ENCODE measurements around the gene MOV10.

MOV10 gene

DNA sequence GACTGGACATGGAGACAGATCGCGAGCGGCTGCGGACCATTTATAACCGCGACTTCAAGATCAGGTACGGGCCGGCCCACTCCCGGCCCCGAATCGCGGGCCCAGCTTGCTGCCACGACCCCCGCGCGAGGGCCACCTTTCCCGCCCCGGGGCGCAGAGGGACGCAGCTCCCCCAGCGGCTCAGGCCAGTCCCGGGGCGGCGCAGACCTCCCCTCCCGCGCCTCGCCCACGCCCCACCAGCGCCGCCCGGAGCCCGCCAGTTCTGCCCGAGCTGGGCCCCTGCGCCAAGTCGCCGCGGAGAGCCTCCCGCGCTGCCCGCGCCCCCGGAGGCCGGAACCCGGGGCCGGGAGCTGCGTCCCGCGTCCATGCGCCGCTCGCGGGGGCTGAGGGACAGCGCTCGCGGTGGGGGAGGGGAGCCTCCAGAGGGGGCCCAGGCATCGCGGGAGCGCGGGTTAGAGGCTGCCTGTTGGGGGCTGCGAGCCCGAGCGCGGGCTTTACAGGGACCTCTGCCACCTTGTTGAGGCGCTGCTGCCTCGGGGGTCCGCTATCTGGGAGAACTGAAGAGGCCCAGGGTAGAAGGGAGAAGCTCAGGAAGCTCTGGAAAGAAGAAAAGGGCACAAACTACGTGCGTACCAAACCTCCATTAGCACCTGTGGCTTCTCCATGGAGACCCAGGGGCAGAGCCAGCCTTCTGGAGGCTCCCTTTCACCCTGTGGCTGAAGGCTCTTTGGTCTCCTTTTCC lies 698 bp downstream of the MOV10 start:
- DNase-seq: peak; percentile 25 to 49

GRCh38 chr1:112675728-112676381 lies 1.4 kb downstream of the MOV10 start:
- no peak for DNase-seq

DNA sequence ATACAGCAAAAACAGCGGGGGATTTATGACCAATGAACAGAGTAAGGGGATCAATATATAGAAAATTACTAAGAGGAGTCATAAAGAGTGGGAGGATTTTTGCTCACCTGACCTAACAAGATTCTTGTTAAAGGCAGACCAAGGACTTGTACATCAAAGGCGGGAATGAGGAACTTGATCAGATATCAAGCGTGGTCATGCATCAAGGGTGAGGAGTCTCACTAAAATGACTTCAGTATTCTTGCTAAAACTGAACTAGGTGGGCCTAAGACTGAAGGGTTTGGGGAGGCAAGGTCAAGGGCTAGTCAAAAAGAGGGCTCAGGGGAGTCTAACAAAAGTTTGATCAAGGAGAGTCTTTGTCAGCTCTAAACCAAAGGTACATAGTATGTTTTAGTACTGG lies 2.1 kb downstream of the MOV10 start:
- DNase-seq: peak; percentile 30 to 48

DNA sequence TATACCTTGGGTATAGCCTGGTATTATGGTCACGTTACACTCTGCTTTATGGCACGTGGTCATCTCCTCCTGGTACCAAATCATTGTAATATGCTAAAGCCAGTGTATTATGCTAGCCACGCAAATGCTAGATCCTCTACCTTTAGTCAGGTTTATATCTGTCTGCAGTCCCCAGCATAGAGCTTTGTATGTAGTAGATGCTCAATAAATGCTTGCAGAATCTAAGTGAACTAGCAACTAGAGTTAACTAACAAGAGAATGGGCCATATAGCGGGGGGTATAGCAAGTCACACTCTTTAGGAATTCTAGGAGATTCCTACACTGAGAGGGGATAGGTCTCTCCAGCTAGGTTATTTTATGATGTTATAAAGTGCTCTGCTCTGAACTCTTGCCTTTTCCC lies 3.0 kb downstream of the MOV10 start:
- DNase-seq: no peak

DNA sequence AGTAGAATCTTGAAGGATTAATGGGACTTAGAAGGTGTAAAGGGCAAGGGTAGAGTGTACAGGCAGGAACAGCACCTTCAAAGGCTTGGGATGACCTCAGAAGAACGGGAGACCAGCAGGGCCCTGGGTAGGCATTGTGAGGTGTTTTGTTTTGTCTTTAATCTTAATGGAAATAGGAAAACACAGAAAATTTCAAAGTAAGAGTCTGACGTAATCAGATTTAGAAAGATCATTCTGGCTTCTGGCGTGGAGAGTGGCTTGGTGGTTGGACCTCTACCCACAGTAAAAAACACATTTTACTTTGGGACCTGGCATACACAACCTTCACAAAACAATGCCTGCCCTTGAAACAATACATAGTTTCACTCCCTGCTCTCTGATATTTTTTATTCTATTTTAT lies 4.1 kb downstream of the MOV10 start:
- DNase-seq: no peak

DNA sequence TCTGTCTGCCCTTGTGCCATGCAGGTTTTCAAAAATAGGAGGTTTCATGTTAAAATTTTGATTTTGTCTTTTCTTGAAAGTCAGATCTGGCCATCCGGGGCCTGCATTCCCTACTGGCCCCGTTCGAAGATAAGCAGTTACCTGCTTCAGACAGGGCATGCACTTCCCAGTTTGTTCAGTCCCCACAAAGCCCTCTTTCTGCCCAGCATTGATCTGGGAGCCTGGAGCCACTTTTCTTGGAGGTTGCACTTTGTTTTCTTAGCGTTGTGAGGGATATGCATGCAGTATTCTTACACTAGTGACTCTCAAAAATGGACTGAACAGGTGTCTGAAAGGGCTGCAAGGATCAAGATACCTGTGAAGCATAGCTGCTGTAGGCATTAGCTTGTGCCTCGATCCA lies 11.5 kb downstream of the MOV10 start:
- DNase-seq: no peak

GRCh38 chr1:112686417-112686816 lies 12.0 kb downstream of the MOV10 start:
- DNase-seq: no peak

DNA sequence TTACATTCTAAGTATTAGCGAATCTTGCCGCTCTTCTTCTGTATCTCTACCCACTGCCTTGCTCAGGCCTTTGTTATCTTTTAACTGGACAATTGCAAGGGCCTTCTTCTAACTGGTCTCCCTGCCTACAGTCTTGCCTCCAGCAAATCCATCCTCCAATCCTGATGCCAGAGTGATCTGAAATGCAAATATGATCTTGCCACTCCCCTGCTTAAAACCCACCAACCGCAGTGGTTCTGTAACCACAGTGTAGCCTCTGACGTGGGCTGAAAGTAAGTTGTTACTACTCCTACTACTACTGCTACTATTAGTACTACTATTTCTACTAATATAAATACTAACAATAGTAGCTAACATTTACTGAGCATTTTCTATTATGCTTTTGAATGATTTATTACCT lies 12.4 kb downstream of the MOV10 start:
- DNase-seq: no peak

- DNase-seq: no peak
Observed at GRCh38 chr1:112687361-112687760, 12.9 kb downstream of the MOV10 start.

DNA sequence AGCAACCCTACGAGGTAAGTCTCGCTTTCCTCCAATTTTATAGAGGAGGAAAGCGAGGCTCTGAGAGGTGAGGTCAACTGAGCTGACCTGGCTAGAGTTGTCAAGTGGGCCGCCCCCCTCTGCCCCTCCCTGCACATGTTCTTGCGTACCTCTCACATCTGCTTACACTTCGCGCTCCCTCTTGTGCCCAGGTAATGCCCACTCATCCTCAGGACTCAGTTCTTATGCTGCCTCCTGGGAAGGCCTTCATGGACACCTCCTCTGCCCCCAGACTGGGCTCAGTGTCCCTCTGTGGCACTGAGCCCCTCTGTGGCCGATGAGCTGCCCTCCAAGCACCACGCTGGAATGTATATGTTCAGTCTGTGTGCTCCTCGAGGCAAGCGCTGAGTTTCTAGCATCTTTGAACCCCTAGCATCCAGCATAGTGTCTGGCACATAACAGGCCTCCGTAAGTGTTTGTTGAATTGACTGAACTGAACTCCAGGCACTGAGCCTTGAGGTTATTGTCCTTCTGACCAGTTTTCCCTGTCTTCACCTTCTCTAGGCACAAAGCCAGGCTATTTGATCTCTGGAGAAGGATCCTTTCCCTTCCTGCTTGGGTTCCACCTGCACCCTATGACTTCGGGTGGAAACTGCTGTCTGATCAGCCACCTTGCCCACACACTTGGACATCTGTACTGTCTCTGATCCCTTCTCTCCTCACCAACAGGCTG lies 13.5 kb downstream of the MOV10 start:
- DNase-seq: no peak

DNA sequence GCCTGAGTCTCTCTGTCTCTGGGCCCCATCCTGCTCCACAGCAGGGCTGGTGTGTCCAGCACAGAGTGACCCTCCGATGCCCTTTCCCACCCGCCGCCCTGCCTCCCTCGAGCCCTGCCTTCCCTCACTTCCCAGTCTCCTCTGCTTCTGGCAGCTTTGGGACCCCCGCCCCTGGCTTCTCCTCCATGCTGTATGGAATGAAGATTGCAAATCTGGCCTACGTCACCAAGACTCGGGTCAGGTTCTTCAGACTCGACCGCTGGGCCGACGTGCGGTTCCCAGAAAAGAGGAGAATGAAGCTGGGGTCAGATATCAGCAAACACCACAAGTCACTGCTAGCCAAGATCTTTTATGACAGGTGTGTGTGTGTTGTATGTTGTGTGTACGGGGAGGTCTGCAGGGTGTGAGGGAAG lies 14.3 kb downstream of the MOV10 start:
- no peak for DNase-seq

- no peak for DNase-seq
Observed at GRCh38 chr1:112689196-112689841, 14.9 kb downstream of the MOV10 start.

DNA sequence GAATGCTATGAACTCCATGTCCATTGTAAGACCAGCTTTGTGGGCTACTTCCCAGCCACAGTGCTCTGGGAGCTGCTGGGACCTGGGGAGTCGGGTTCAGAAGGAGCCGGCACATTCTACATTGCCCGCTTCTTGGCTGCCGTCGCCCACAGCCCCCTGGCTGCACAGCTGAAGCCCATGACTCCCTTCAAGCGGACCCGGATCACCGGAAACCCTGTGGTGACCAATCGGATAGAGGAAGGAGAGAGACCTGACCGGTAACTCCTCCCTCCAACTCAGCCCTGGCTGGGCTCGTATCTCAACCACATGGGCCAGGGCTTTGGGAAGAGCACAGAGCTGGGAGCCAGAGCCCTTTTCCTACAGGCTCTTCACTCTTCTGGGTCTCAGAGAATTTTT lies 15.4 kb downstream of the MOV10 start:
- DNase-seq: no peak

DNA sequence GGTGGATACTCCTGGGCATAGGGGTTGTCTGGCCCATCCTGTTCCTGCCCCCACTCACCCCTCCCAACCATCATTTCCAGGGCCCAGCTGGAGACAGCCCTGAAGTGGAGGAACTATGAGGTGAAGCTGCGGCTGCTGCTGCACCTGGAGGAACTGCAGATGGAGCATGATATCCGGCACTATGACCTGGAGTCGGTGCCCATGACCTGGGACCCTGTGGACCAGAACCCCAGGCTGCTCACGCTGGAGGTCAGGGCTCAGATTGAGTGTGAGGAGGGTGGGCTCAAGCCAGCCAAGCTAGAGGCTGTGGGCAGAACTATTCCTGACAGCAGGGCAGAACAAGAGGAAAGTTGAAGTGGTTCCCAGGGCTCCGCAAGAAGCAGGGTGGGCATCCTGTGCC lies 18.2 kb downstream of the MOV10 start:
- DNase-seq: no peak

GRCh38 chr1:112693821-112694220 lies 19.4 kb downstream of the MOV10 start:
- no peak for DNase-seq

DNA sequence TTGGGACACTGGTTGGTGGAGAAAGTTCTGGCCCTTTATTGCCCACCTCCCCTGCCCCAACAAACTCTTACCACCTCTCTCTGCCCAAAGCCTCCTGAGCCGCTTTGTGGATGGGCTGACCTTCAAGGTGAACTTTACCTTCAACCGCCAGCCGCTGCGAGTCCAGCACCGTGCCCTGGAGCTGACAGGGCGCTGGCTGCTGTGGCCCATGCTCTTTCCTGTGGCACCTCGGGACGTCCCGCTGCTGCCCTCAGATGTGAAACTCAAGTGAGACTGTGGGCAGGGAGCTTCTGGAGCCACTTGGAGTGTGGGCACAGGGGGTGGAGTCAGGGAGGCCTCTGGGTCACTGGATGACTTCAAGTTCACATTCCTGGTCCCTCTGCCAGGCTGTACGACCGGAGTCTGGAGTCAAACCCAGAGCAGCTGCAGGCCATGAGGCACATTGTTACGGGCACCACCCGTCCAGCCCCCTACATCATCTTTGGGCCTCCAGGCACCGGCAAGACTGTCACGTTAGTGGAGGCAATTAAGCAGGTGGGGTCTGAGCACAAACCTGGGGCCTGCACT lies 20.0 kb downstream of the MOV10 start:
- DNase-seq: no peak

GRCh38 chr1:112695276-112695675 lies 20.8 kb downstream of the MOV10 start:
- no peak for DNase-seq

DNA sequence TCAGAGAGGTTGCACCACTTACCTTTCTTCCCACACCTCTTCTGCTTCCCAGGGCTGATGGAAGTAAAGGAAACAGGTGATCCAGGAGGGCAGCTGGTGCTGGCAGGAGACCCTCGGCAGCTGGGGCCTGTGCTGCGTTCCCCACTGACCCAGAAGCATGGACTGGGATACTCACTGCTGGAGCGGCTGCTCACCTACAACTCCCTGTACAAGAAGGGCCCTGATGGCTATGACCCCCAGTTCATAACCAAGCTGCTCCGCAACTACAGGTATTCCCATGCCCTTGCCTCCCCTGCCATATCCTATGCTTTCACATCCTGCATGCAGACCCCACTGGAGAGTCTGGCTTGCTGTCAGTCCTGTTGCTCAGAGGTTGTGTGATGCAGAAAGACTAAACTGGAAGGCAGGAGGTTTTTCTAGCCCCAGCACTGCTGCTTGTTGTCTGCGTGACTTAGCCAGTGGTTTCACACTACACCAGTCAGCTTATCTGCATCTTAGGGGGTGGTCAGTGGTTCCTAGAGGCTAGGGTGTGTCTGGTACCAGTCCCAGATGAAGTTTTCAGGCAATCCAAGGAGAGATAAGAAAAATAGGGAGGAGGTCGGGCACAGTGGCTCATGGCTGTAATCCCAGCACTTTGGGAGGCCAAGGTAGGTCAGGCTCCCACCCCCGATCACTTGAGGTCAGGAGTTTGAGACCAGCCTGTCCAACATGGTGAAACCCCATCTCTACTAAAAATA lies 22.3 kb downstream of the MOV10 start:
- DNase-seq: no peak

DNA sequence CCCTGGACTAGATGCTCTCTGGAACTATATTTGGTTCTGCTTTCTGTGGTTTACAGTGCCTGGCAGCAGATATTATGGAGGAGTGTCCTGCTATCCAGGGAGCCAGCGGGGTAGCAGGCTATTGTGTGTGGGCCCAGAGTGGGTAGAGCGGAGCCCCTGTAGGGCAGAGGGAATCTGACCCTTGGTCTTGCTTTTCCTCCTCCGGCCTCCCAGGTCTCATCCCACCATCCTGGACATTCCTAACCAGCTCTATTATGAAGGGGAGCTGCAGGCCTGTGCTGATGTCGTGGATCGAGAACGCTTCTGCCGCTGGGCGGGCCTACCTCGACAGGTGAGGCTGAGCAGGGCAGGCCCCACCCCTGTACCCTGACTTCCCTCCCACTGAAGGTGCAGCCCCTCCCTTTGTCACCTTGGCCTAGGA lies 23.3 kb downstream of the MOV10 start:
- DNase-seq: peak; percentile 11 to 37

DNA sequence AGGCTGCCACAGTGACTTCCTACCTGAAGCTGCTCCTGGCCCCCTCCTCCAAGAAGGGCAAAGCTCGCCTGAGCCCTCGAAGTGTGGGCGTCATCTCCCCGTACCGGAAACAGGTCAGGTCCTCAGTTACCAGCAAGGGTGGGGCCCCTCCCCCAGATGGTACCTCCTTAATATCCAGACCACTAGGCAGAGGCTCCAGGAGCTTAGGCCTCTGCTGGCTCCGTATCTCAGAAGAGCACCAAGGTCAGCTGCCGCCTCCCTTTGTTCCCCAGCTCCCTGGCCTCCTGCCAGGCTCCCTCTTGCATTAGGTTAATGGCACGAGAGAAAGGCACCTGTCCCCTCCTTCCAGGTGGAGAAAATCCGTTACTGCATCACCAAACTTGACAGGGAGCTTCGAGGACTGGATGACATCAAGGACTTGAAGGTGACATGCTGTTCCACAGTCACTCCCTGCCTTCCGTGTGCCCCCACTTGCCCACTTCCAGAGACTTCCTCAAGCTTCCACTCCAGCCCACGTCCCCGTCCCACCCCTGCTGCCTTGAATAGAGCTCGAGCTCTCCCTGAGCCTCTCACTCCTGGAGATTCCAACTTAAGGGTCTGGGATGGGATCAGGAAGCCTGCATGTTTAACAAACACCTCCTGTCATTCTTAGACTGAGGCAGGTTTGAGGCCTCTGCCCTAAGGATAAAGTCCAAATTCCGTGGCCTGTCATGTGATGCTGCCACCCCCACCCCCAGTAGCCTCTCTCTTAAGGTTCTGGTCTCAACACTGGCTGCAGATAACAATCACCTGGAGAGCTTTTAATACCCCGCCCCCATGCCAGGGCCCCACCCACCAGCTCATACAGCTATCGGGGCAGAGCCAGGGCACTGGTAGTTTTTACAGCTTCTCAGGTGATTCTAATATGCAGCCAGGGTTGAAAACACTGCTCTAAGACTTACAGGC lies 24.2 kb downstream of the MOV10 start:
- DNase-seq: no peak

DNA sequence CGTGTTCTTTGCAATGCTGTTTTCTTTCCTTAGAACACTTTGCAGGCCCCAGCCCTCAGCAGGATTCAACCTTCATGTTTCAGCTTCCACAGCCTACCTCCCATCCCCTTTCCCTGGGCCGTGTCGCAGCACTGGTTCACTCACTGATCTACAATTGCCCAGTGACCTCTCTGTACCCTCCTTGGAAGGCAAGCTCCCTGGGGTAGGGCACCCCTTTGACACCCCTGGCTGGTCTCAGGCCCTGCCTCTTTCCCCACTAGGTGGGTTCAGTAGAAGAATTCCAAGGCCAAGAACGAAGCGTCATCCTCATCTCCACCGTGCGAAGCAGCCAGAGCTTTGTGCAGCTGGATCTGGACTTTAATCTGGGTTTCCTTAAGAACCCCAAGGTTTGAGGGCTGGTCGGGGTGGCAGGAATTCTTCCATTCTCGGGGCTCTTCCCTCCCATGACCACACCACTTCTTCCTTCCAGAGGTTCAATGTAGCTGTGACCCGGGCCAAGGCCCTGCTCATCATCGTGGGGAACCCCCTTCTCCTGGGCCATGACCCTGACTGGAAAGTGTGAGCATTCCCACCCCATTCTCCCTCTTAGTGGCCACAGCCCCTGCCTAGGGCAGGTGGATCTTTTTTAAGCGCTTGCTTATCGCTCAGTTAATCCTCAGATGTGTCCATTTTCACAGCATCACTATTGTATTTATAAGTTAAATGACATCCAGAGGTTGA lies 25.1 kb downstream of the MOV10 start:
- DNase-seq: no peak
